GM18870 (cell line): Measurements from ENCODE around the gene ZNF586.
"Not testable (repeated sequence)": the region's sequence is repeated elsewhere in the genome, so short reads cannot be mapped to it uniquely, and the experiment has no call there.

Experiments used
- ATAC-seq: cut with Tn5 transposase; IDR thresholded peaks from one replicate; pipeline ENCODE4 v1.9.1; 2021; ENCODE audit warnings: moderate library complexity; ENCODE audit not compliant: unreplicated experiment

ZNF586 gene

DNA sequence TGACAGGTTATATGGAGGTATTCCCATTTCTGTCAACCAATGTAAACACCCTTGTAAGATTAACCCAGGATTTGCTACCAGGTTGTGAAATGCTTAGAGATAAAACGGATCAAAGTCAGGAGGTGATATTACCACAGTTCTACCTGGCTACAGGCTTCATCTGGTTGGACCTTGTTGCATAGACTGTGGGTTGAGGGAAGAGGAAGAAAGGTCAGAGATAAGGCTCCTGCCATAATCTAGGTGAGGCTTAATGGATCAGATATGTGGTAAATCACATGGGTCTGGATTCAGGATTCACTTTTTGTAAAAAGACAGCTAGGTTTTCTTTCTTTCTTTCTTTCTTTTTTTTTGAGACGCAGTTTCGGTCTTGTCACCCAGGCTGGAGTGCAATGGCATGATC, 52.0 kb downstream of the ZNF586 start:
- not testable (repeated sequence) for ATAC-seq

DNA sequence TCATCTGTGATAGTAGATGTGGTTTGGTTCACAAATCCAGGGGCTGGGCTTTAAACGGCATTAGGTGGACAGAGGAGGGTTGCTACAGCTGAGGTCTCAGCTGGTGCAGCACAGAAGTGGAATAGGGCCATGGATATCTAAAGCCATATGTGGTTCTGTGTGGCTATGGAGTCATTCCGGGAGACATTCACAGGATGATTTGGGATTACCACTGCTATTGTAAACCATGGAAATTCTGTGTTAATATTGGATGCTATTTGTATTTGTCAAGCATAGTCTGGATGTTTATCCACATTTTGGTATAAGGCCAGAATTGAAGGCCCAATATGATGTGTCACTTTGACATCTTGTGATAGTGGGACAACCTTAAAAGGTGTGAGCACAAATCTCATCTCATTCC, 53.7 kb downstream of the ZNF586 start:
- not testable (repeated sequence) for ATAC-seq

DNA sequence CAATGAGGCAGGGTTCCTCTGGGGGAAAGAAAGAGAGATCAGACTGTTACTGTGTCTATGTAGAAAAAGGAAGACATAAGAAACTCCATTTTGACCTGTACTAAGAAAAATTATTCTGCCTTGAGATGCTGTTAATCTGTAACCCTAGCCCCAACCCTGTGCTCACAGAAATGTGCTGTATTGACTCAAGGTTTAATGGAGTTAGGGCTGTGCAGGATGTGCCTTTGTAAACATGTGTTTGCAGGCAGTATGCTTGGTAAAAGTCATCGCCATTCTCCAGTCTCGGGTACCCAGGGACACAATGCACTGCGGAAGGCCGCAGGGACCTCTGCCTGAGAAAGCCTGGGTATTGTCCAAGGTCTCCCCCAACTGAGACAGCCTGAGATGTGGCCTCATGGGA, 54.1 kb downstream of the ZNF586 start:
- ATAC-seq = not testable (repeated sequence)

DNA sequence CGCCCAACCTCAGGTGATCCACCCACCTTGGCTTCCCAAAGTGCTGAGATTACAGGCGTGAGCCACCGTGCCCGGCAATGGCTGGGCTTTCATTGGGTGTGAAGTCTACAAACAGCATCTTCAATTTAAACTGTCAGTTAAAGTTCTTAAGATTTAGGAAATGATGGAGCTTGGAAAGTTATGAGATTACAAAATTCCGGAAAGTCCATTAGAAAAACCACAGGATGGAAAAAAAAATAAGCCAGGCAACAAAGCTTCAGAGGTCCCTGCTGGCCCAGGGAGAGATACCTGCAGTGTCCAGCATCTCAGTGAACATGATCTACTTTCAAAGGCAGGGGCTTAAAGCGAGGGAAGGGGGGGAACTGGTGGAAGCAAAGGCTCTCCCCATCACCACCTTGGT, 56.0 kb downstream of the ZNF586 start:
- no peak for ATAC-seq

DNA sequence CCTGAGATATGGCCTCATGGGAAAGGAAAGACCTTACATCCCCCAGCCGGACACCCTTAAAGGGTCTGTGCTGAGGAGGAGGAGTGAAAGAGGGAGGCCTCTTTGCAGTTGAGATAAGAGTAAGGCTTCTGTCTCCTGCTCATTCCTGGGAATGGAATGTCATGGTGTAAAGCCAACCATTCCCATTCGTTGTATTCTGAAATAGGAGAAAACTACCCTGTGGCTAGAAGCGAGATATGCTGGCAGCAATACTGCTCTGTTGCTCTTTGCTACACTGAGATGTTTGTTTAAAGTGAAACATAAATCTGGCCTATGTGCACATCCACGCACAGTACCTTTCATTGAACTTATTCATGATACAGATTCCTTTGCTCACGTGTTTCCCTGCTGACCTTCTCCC, 59.8 kb downstream of the ZNF586 start:
- ATAC-seq = no peak

DNA sequence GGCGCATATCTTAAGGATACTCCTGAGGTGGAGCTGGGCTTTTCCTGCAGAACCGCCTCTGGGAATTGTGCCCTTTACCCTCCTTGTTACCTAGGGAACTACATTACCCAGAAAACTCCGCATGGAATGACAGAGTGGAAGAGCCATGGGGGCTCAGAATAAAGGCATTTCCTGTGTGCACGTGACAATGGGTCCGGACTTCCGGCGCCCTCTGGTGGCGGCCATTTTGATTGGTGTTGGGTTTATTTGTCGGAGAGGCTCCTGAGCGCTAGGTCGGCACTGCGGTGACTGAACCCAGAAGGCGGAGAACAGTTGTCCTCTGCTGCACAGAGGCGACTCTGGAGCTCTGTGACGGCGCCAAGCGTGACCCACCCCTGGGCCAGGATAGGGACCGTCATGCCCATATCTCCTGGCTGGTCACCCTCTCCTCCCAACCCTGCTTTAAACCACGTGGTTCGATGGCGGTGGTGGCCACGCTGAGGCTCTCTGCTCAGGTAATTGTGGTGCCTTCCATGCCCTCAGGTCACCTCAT, 60.7 kb downstream of the ZNF586 start, which contains the start of gene ZNF587B:
Gene ZNF587B, plus strand, starts transcription at position 229 of the 532 bp plus-strand sequence. Its CDS starts 230 bp downstream, at position 459.
- ATAC-seq = no peak
